Heart left ventricle (tissue), 13 donors: Measurements from ENCODE around the gene NPPB.

ENCODE experiments used
- POLR2A ChIP-seq, 2 donors: fragments of 450-650 bp; IDR thresholded peaks; one replicate each; pipeline ENCODE4 v1.6.1; 2017; ENCODE audit warnings: antibody characterized with exemption in 2 of 2, mild to moderate bottlenecking in 2 of 2, moderate library complexity in 2 of 2
- TF ChIP-seq, protein P1 (sequence below), 12 donors: fragments of 200-600 bp; sonication (generic) in 4 of 12; IDR thresholded peaks; one replicate each; pipeline versions ENCODE4 v1.5.0 to v1.8.0; 2018 to 2022; ENCODE audit warnings: antibody characterized with exemption in 12 of 12, mild to moderate bottlenecking in 5 of 12
- donor health status: ischemic (EF 13 %, LVEDD 7.1; RV severe dilation, severe dysfunction).
- donor health status: DM: no; HTN: yes; CAD: no.
- donor health status: DM: no; HTN: no; CAD: no.
- donor health status: ischemic (EF 25% LVEDD 6.9; RV normal size, moderate dysfunction).
- donor health status: ischemic (EF 25% LVEDD 5.7; RV mildly dilated, moderate dysfunction).
- donor health status: ischemic (EF 35%, LVEDD 5.7; RV mildly dilated, moderate dysfunction).
- donor health status: nonischemic (EF 11% LVEDD 7.7; RV severe dilation, severe dysfunction).
- donor health status: DM: yes; HTN: yes; CAD: no.
- donor health status: PGD.
- donor health status: ischemic (EF 29% LVEDD 5.4; RV normal size, mild dysfunction).
- donor health status: nonischemic (EF 23%, LVEDD 6.1; RV moderate dilation, normal function).

DNA sequence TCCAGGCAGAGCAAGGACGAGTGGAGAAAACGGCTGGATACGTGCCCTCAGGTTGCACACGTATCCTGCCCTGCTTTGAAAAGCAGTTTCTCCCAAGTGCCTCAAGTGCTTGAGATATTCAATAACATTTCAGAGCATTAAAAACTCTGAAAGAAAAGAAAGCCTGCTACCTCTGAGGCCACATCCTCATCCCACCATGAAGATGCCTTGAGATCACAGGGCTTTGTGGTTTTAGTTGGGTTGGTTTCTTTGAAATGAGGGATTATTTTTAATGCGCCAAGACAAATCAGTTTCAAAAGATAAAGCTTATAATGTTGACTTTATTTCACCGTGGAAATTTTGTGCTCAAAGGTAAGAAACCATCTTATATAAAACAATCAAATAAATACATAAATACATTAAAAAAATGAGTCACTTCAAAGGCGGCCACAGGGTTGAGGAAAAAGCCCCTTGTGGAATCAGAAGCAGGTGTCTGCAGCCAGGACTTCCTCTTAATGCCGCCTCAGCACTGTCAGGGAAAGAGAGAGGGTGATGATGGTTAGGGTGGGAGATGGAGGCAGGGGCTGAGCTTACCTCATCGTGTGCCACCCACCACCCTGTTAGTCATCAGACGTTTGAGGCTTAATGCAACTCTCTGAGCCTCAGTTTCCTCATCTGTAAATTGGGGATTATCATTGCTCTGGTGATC is 1.4 kb downstream of the NPPB start:
- TF ChIP-seq, protein P1, sequence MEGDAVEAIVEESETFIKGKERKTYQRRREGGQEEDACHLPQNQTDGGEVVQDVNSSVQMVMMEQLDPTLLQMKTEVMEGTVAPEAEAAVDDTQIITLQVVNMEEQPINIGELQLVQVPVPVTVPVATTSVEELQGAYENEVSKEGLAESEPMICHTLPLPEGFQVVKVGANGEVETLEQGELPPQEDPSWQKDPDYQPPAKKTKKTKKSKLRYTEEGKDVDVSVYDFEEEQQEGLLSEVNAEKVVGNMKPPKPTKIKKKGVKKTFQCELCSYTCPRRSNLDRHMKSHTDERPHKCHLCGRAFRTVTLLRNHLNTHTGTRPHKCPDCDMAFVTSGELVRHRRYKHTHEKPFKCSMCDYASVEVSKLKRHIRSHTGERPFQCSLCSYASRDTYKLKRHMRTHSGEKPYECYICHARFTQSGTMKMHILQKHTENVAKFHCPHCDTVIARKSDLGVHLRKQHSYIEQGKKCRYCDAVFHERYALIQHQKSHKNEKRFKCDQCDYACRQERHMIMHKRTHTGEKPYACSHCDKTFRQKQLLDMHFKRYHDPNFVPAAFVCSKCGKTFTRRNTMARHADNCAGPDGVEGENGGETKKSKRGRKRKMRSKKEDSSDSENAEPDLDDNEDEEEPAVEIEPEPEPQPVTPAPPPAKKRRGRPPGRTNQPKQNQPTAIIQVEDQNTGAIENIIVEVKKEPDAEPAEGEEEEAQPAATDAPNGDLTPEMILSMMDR (IDR thresholded peaks at IDR 0.05), result no peak
- no peak for TF ChIP-seq POLR2A (IDR thresholded peaks at IDR 0.05)
